H1 (cell line): ENCODE data around the gene NFASC. TPM values are rescaled to one million over a fixed set of nuclear protein-coding genes. Genes with fewer than 3 reads are reported as not detected.

Experiments
- CTCF ChIA-PET: fragments of 300-600 bp; sonication (Branson Sonifier 250); formaldehyde crosslinking; loops from one replicate; lab custom pipeline; 2021; ENCODE audit not compliant: partially characterized antibody; lab: Charles Lee
- POLR2A ChIA-PET: fragments of 300-600 bp; sonication (Branson Sonifier 250); formaldehyde crosslinking; loops from one replicate; lab custom pipeline; 2021; ENCODE audit warnings: inconsistent platforms; ENCODE audit not compliant: partially characterized antibody; lab: Charles Lee
- DNase-seq, 2 experiments: peaks; one replicate each; pipeline versions ENCODE4 v3.0.0 to v3.0.0-alpha.2; 2010 to 2022; ENCODE audit warnings: low spot score in 2 of 2, low read depth in 1 of 2, mixed read lengths in 1 of 2
- FAIRE-seq: peaks from 2 replicates; lab custom pipeline; 2011; peaks lifted over from hg19 to GRCh38; lab: Jason Lieb, UNC
- H2AFZ ChIP-seq: 2 replicates; pipeline ENCODE4 v1.8.1; 2012; ENCODE audit warnings: low read length, inconsistent platforms
- H2AK5ac ChIP-seq: 2 replicates; pipeline ENCODE4 v1.6.1; 2013; ENCODE audit warnings: low read depth, low read length
- H2BK120ac ChIP-seq: replicated peaks from 2 replicates; pipeline ENCODE3; 2013; ENCODE audit warnings: low read depth, low read length, inconsistent platforms
- H2BK12ac ChIP-seq: 2 replicates; pipeline ENCODE4 v1.6.1; 2013; ENCODE audit warnings: low read depth, low read length
- H2BK15ac ChIP-seq: 2 replicates; pipeline ENCODE4 v1.6.1; 2013; ENCODE audit warnings: low read length
- H2BK20ac ChIP-seq: 2 replicates; pipeline ENCODE4 v1.6.1; 2013; ENCODE audit warnings: low read length
- H2BK5ac ChIP-seq: 2 replicates; pipeline ENCODE4 v1.6.1; 2013; ENCODE audit warnings: low read depth, low read length
- H3K14ac ChIP-seq: 2 replicates; pipeline ENCODE4 v1.6.1; 2013; ENCODE audit warnings: inconsistent platforms; ENCODE audit not compliant: insufficient read length
- H3K18ac ChIP-seq: 2 replicates; pipeline ENCODE4 v1.6.1; 2013; ENCODE audit warnings: low read length; ENCODE audit errors: extremely low read depth
- H3K23ac ChIP-seq: 2 replicates; pipeline ENCODE4 v1.6.1; 2013; ENCODE audit warnings: inconsistent platforms; ENCODE audit not compliant: insufficient read length
- H3K23me2 ChIP-seq: 2 replicates; pipeline ENCODE4 v1.6.1; 2013; ENCODE audit warnings: low read depth, low read length
- H3K27ac ChIP-seq: 2 replicates; pipeline ENCODE4 v1.6.1; 2011; ENCODE audit warnings: low read depth, low read length, inconsistent platforms
- H3K27me3 ChIP-seq, 4 experiments: replicated peaks in 1 of 4; 1 replicate in 1 of 4; 2 replicates in 3 of 4; pipeline versions ENCODE4 v1.6.1 to v1.8.1; 2011 to 2013; ENCODE audit warnings: low read length in 3 of 4, mild to moderate bottlenecking in 3 of 4, inconsistent platforms in 2 of 4, mixed read lengths in 2 of 4, moderate library complexity in 1 of 4; ENCODE audit not compliant: control insufficient read depth in 3 of 4, insufficient read depth in 3 of 4; ENCODE audit errors: extremely low read depth in 1 of 4
- H3K36me3 ChIP-seq, 4 experiments: 2 replicates each; pipeline versions ENCODE4 v1.6.1 to v1.8.1; 2011 to 2013; ENCODE audit warnings: mild to moderate bottlenecking in 4 of 4, low read length in 3 of 4, moderate library complexity in 2 of 4, control low read depth in 1 of 4, inconsistent platforms in 1 of 4; ENCODE audit not compliant: insufficient read depth in 4 of 4, control insufficient read depth in 2 of 4
- H3K4ac ChIP-seq: replicated peaks from 2 replicates; pipeline ENCODE3; 2013; ENCODE audit warnings: low read length, low read depth, mixed read lengths, inconsistent platforms; ENCODE audit not compliant: insufficient read length
- H3K4me1 ChIP-seq, 4 experiments: replicated peaks in 1 of 4; 1 replicate in 1 of 4; 2 replicates in 3 of 4; pipeline versions ENCODE4 v1.6.1 to v1.8.1; 2011 to 2013; ENCODE audit warnings: low read length in 3 of 4, inconsistent platforms in 2 of 4, mixed read lengths in 1 of 4; ENCODE audit not compliant: insufficient read depth in 4 of 4, control insufficient read depth in 3 of 4
- H3K4me2 ChIP-seq, 2 experiments: 2 replicates each; pipeline versions ENCODE4 v1.6.1 to v1.8.1; 2011 to 2013; ENCODE audit warnings: low read depth in 2 of 2, low read length in 2 of 2, control low read depth in 1 of 2, inconsistent platforms in 1 of 2, mild to moderate bottlenecking in 1 of 2; ENCODE audit not compliant: insufficient read depth in 1 of 2
- H3K4me3 ChIP-seq, 4 experiments: fragments of 200-600, 300-600 bp in 1 of 4; sonication (generic), shearing (Covaris generic), sonication (Bioruptor Twin) in 1 of 4; 2 replicates each; pipeline versions ENCODE4 v1.5.1 to v1.8.1; 2011 to 2016; ENCODE audit warnings: low read length in 4 of 4, low read depth in 3 of 4, control low read depth in 2 of 4, inconsistent platforms in 2 of 4, mild to moderate bottlenecking in 2 of 4, mixed read lengths in 1 of 4, moderate library complexity in 1 of 4; ENCODE audit not compliant: insufficient read depth in 2 of 4; ENCODE audit errors: extremely low read depth in 1 of 4
- H3K56ac ChIP-seq: replicated peaks from 2 replicates; pipeline ENCODE3; 2013; ENCODE audit warnings: low read depth, mild to moderate bottlenecking, mixed read lengths, low read length, inconsistent platforms; ENCODE audit not compliant: insufficient read length
- H3K79me1 ChIP-seq: 2 replicates; pipeline ENCODE4 v1.6.1; 2013; ENCODE audit warnings: low read depth, low read length, control low read depth
- H3K79me2 ChIP-seq, 2 experiments: 2 replicates each; pipeline versions ENCODE4 v1.6.1 to v1.8.1; 2012 to 2013; ENCODE audit warnings: low read length in 2 of 2, mild to moderate bottlenecking in 2 of 2, inconsistent platforms in 1 of 2; ENCODE audit not compliant: insufficient read depth in 2 of 2, control insufficient read depth in 1 of 2
- H3K9ac ChIP-seq, 4 experiments: replicated peaks in 1 of 4; 1 replicate in 1 of 4; 2 replicates in 3 of 4; pipeline versions ENCODE4 v1.6.1 to v1.8.1; 2011 to 2013; ENCODE audit warnings: low read depth in 3 of 4, low read length in 3 of 4, control low read depth in 2 of 4, mild to moderate bottlenecking in 2 of 4, moderate library complexity in 2 of 4, inconsistent platforms in 1 of 4; ENCODE audit errors: extremely low read depth in 1 of 4
- H3K9me3 ChIP-seq, 2 experiments: 2 replicates each; pipeline versions ENCODE4 v1.6.1 to v1.8.1; 2012 to 2013; ENCODE audit warnings: mild to moderate bottlenecking in 2 of 2, moderate library complexity in 2 of 2, control low read depth in 1 of 2, inconsistent platforms in 1 of 2, low read depth in 1 of 2, low read length in 1 of 2, mixed read lengths in 1 of 2; ENCODE audit not compliant: insufficient read depth in 2 of 2
- H4K20me1 ChIP-seq, 2 experiments: replicated peaks in 1 of 2; 2 replicates each; pipeline versions ENCODE3 to v1.8.1; 2011 to 2013; ENCODE audit warnings: inconsistent platforms in 2 of 2, low read length in 2 of 2, mild to moderate bottlenecking in 1 of 2; ENCODE audit not compliant: insufficient read depth in 2 of 2, control insufficient read depth in 1 of 2
- H4K5ac ChIP-seq: 2 replicates; pipeline ENCODE4 v1.6.1; 2013; ENCODE audit warnings: low read length, low read depth, mixed read lengths, inconsistent platforms; ENCODE audit not compliant: insufficient read length
- H4K8ac ChIP-seq: 2 replicates; pipeline ENCODE4 v1.8.0; 2013; ENCODE audit warnings: mild to moderate bottlenecking, moderate library complexity, low read length, inconsistent platforms; ENCODE audit not compliant: insufficient read depth; ENCODE audit errors: extremely low read depth
- H4K91ac ChIP-seq: replicated peaks from 2 replicates; pipeline ENCODE3; 2013; ENCODE audit warnings: low read length, mixed read lengths, inconsistent platforms; ENCODE audit not compliant: insufficient read length
- BCL11A ChIP-seq, 2 experiments: IDR thresholded peaks; one replicate each; pipeline ENCODE4 v1.6.1; 2011; ENCODE audit warnings: low read depth in 2 of 2, low read length in 2 of 2, mild to moderate bottlenecking in 2 of 2
- SRF ChIP-seq: IDR thresholded peaks from 2 replicates; pipeline ENCODE4 v1.6.1; 2011; ENCODE audit warnings: mild to moderate bottlenecking, low read depth, low read length, moderate library complexity
- TAF1 ChIP-seq: IDR thresholded peaks from 2 replicates; pipeline ENCODE4 v1.6.1; 2011; ENCODE audit warnings: mild to moderate bottlenecking, low read depth, low read length
- WGBS, 2 experiments: shearing (Covaris generic) in 1 of 2; methylation state at CpG; one replicate each; pipeline versions ENCODE4 v1.1.6 to v1.1.7; 2013 to 2015; ENCODE audit warnings: low lambda C conversion rate in 2 of 2, mixed read lengths in 2 of 2, inconsistent platforms in 1 of 2, low coverage in 1 of 2, missing lambda C conversion rate in 1 of 2; ENCODE audit not compliant: insufficient replicate concordance in 2 of 2, insufficient coverage in 1 of 2, insufficient read length in 1 of 2; ENCODE audit errors: extremely low coverage in 1 of 2, missing lambda C conversion rate in 1 of 2; 5-methylcytosine and 5-hydroxymethylcytosine counted together
- polyA plus RNA-seq, 7 experiments: library from polyadenylated mRNA; depleted of rRNA in 3 of 7; stranded (reverse) in 5 of 7; unstranded in 2 of 7; fragments of >200 nt in 5 of 7; fragments of 200-250 nt in 2 of 7; gene quantifications; 1 replicate in 5 of 7; 2 replicates in 1 of 7; 4 replicates in 1 of 7; pipeline versions ENCODE4 v1.2.1 to v1.2.3, GENCODE V29; 2011 to 2013; ENCODE audit warnings: missing spikeins in 2 of 7, mixed read lengths in 2 of 7
- total RNA-seq: library from RNA; stranded (reverse); fragmentation: NEBNext Ultra II Directional; extraction: Animal tissue kit (Norgen Biotek cat#: 25700); gene quantifications from 2 replicates; pipeline ENCODE4 v1.2.1, GENCODE V29; 2021

Gene NFASC
- total and polyA plus RNA-seq, 2 of the 8 experiments (the other 6 are each of a cell fraction or from before 2014, with no cell fraction given): 5.0 to 15.2 TPM

DNA sequence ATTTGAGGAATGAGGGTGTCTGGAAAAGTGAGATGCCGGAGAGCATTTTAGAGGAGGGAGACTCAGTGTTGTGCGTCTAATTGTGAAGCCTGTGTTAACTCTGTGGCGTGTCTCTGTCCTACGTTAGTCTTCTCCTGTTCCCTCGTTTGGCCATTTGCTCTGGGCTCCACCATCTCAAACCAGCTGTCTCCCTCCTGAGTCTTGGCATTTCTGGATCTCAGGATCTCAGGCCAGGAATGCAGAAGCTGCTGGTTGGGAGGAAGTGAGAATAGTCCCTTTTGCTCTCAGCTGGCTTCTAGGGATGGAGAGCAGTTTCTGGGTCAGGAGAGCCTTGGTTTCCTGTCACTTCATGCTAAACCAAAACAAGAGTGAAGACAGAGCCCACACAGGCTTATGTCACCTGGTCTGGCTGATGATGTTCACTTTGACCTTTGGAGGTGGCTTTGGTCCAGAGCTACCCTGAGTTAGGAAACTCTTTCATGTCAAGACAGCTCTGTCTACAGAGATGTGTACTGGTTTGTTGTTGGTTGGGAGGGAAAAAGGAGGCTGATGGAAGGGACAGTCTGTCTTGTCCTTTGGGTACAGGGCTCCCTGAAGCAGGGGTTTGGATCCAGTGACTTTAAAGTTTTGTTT, 859 bp downstream of the NFASC start:
- Histone ChIP-seq H3K23ac (no peak overlapping the region), H3K56ac (no peak overlapping the region), H3K4ac (no peak overlapping the region), H3K14ac (no peak overlapping the region), H3K27me3 (no peaks in the 10 kb centered on the region), H2AK5ac (no peak overlapping the region), H2BK15ac (no peak overlapping the region), H2AFZ (no peak overlapping the region), H2BK20ac (no peak overlapping the region), H3K4me2 (no peak overlapping the region), H2BK120ac (no peak overlapping the region), H3K9ac (no peak overlapping the region), H2BK5ac (no peak overlapping the region), H2BK12ac (no peak overlapping the region), H3K27ac (no peak overlapping the region), H3K9me3 (no peaks in the 10 kb centered on the region), H3K36me3 (no peaks in the 10 kb centered on the region), H4K91ac (no peak overlapping the region), H4K8ac (no peak overlapping the region), H3K18ac (no peak overlapping the region), H3K4me3 (no peak overlapping the region), H3K79me2 (no peaks in the 10 kb centered on the region), H3K4me1 (peaks cover 0 to 18% (median 0%) of the 10 kb centered on the region in 4 experiments; a peak in 4 of 7 replicates), H4K20me1 (no peaks in the 10 kb centered on the region), H4K5ac (no peak overlapping the region), H3K23me2 (no peaks in the 10 kb centered on the region; the same call in 1 of the 2 replicates), H3K79me1 (peaks cover 4% of the 10 kb centered on the region; the same call in 1 of the 2 replicates)
- no peak for DNase-seq
- CTCF ChIA-PET: interaction anchor here (0.7 to 2.4 kb wide), 7 partner anchors 23 to 80 kb away, joined by 3 to 9 read pairs (median 3); no protein-coding TSS in a partner anchor
- WGBS, 2 experiments: 79% methylated on average over 5 of the region's 5 CpGs; no CpG with 5 or more reads in 1 of the 2 experiments
- POLR2A ChIA-PET: interaction anchor here (0.8 kb wide), 1 partner anchor 10 kb away, joined by 3 read pairs; no protein-coding TSS in a partner anchor
- FAIRE-seq: no peak
- TF ChIP-seq SRF: no peak
- TF ChIP-seq BCL11A (IDR thresholded peaks at IDR 0.05; ENCODE audit: low read depth in 2 of 2, low read length in 2 of 2): no peak
- TF ChIP-seq TAF1: no peak
